ENCODE measurements around the gene ADAM23.
"Not testable (repeated sequence)": the region's sequence is repeated elsewhere in the genome, so short reads cannot be mapped to it uniquely, and the experiment has no call there.

Gene ADAM23, protein sequence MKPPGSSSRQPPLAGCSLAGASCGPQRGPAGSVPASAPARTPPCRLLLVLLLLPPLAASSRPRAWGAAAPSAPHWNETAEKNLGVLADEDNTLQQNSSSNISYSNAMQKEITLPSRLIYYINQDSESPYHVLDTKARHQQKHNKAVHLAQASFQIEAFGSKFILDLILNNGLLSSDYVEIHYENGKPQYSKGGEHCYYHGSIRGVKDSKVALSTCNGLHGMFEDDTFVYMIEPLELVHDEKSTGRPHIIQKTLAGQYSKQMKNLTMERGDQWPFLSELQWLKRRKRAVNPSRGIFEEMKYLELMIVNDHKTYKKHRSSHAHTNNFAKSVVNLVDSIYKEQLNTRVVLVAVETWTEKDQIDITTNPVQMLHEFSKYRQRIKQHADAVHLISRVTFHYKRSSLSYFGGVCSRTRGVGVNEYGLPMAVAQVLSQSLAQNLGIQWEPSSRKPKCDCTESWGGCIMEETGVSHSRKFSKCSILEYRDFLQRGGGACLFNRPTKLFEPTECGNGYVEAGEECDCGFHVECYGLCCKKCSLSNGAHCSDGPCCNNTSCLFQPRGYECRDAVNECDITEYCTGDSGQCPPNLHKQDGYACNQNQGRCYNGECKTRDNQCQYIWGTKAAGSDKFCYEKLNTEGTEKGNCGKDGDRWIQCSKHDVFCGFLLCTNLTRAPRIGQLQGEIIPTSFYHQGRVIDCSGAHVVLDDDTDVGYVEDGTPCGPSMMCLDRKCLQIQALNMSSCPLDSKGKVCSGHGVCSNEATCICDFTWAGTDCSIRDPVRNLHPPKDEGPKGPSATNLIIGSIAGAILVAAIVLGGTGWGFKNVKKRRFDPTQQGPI

DNA sequence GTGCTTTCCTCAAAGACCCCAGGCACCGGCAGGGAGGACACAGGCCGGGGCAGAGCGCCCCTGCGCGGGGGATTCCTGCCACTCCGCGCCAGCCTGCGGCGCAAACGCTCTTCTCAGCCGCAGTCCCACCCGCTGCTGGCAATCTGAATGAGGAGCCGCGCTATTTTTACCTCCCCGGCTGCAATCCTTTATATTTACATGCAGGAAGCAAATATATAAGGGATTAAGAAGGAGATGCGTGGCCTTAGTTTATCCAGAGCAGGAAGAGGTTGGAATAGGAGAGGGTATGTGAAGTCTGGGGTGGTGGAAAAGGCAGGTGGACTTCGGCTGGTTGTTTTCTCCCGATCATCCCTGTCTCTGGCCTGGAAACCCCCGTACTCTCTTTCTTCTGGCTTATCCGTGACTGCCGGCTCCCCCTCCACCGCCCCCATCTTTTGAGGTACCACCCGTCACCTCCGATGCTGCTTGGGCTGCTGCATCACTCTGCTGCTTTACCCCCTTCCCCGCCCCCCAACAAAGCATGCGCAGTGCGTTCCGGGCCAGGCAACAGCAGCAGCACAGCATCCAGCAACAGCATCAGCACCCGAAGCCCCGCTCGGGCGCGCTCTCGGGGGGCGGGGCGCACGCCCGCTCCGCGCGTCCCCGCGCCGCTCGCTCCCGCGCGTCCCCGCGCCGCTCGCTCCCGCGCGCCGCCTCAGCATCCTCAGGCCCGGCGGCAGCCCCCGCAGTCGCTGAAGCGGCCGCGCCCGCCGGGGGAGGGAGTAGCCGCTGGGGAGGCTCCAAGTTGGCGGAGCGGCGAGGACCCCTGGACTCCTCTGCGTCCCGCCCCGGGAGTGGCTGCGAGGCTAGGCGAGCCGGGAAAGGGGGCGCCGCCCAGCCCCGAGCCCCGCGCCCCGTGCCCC, at the start of gene ADAM23:
Gene ADAM23, plus strand, starts transcription at position 700 of the 902 bp plus-strand sequence. CDS start 335 bp downstream, outside the sequence.
- no peak for DNase-seq (ENCODE audit: low read depth in 2 of 2, low spot score in 1 of 2)

DNA sequence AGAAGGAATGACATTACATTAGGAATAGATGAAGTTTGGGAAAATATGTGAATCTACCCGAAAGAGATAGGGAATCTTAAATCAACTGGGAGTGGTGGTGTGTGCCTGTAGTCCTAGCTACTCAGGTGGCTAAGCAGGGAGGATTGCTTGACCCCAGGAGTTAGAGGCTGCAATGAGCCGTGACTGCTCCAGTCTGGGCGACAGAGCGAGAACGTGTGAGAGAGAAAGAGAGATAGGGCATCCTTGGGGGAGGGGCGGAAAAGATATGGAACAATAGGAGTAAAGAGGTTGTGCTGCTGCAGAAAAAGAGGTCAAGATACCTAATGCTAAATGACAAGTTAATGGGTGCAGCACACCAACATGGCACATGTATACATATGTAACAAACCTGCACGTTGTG, 47.1 kb upstream of the ADAM23 start:
- DNase-seq (ENCODE audit: low read depth in 2 of 2, low spot score in 1 of 2), result no peak

- not testable (repeated sequence) for DNase-seq (ENCODE audit: low read depth in 2 of 2, low spot score in 1 of 2)
These were observed 40.3 kb upstream of the ADAM23 start for GRCh38 chr2:206402956-206403569.

GRCh38 chr2:206408323-206409320, 34.7 kb upstream of the ADAM23 start:
- no peak for DNase-seq (ENCODE audit: low read depth in 2 of 2, low spot score in 1 of 2)

- DNase-seq (ENCODE audit: low read depth in 2 of 2, low spot score in 1 of 2), result no peak
These were observed 32.6 kb upstream of the ADAM23 start for GRCh38 chr2:206410714-206411113.

GRCh38 chr2:206415618-206416243, 27.6 kb upstream of the ADAM23 start:
- no peak for DNase-seq (ENCODE audit: low read depth in 2 of 2, low spot score in 1 of 2)

DNA sequence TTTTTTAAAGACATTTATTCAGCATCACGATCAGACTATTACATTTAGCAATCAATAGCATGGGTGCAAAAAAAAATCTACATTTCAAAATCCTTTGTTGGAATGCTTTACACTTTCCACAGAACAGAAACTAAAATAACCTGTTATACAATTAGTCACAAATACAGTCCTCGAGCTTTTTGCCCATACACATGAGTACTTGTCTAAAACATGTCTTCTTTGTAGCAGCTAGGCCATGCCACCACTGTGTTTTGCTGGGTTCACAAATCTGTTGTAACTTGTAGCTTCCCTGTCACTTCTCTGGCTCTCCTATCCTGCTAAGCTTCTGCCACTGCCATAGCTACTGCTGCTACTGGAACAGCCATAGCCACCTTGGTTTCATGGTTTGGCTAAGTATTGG, 24.4 kb upstream of the ADAM23 start:
- no peak for DNase-seq (ENCODE audit: low read depth in 2 of 2, low spot score in 1 of 2)

DNA sequence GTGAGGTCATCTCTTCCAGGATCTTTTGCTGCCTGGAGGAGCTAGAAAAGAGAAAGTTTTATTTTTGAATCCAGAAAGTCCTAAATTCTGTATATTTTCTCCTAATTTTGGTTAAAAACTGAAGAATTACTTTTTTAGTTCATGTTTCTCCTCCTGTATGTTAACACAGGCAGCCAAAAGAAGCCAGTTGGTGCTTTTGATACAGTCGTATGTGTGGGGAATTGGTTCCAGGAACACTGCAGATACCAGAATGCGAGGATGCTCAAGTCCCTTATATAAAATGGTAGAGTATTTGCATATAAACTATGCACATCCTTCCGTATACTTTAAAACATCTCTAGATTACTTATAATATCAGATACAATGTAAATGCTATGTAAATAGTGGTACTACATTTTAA, 22.6 kb upstream of the ADAM23 start:
- DNase-seq (ENCODE audit: low read depth in 2 of 2, low spot score in 1 of 2), result no peak

GRCh38 chr2:206422493-206422892, 20.8 kb upstream of the ADAM23 start:
- DNase-seq (ENCODE audit: low read depth in 2 of 2, low spot score in 1 of 2), result no peak

DNA sequence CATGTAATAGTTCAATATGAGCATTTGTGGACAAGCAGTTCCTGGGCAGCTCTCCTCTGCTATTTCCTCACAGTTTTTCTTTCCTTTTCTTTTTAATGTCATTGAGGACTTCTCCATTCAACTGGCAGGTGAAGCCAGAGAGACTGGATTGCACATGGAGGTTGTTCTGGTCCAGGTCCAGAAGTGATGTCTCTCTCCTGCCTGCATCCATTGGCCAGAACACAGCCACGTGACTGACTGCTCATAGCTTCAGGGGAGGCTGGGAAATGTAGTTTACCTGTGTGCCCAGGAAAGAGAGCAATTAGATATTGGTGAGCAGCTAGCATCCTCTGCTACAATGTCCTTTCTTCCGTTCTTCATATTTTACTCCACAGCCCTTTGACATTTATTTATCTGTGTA, 20.2 kb upstream of the ADAM23 start:
- no peak for DNase-seq (ENCODE audit: low read depth in 2 of 2, low spot score in 1 of 2)

GRCh38 chr2:206424134-206424533, 19.2 kb upstream of the ADAM23 start:
- no peak for DNase-seq (ENCODE audit: low read depth in 2 of 2, low spot score in 1 of 2)

DNA sequence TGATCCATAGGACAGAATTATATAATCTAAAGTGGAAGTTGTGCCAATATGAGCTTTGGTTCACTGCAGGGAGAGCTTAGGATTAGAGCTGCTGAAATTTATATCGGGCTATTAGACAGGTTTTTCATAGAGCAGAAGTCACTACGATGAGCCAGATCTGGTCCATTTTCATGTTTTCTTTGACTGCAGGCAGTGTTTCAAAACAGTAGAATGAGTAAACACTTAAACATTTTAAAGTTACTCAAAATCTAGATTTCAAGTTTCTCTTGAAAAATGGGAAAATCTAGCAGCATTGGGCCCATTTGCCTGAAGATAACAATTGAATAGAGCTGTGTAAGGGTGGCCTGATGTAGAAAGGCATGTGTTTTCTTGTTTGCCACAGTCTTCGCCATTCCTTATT, 14.5 kb upstream of the ADAM23 start:
- no peak for DNase-seq (ENCODE audit: low read depth in 2 of 2, low spot score in 1 of 2)

DNA sequence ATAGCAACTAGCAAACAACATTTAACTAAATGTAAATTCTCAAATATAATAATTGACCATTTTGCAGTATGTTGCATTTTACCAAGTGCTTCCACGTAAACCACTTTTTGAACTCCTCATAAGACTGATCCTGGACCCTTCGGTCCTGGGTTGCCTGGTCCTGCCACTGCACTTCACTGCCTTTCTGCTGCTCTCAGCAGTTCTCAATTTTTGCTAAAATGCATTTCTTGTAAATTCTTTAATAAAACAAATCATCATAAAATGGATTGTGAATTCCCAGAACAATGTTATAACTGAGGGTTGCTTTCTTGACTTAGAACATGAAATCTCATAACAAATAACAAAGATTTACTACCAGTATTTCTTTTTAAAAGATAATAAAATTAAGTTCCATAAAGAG, 12.9 kb upstream of the ADAM23 start:
- DNase-seq (ENCODE audit: low read depth in 2 of 2, low spot score in 1 of 2), result no peak

GRCh38 chr2:206431439-206431838, 11.9 kb upstream of the ADAM23 start:
- DNase-seq (ENCODE audit: low read depth in 2 of 2, low spot score in 1 of 2), result no peak

- no peak for DNase-seq (ENCODE audit: low read depth in 2 of 2, low spot score in 1 of 2)
These were observed 10.9 kb upstream of the ADAM23 start for GRCh38 chr2:206432193-206433082.

DNA sequence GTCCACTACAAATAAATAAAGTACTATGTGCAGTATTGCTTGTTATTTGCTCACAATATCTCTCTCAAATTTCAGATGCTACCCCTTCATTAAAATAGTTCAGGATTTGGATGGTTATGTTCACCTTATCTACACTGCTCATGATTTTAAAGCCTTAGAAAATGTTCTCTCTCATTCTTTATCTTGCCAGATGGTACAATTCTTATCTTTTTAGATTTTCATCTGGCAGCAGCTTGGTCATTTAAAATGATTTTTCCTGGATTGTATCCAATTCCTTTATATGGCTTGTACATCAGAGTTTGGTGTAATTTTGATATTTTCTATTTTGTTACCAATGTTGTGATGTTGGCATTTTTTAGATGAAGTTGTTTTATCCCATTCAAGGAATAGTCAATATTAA, 10.1 kb upstream of the ADAM23 start:
- no peak for DNase-seq (ENCODE audit: low read depth in 2 of 2, low spot score in 1 of 2)

GRCh38 chr2:206433686-206434085, 9.6 kb upstream of the ADAM23 start:
- DNase-seq (ENCODE audit: low read depth in 2 of 2, low spot score in 1 of 2), result no peak

GRCh38 chr2:206435742-206436141, 7.6 kb upstream of the ADAM23 start:
- DNase-seq (ENCODE audit: low read depth in 2 of 2, low spot score in 1 of 2), result no peak

Data from stimulated activated CD8-positive, alpha-beta memory T cell treated with anti-CD3 and anti-CD28 coated beads, Interleukin-4, amount 100 ng/mL, for 1 hour (primary cell).